IPS-NIHi7 (cell line): ENCODE data around the gene RXFP2.
A peak's percentile ranks its signal among the peaks of the same experiment; 100 is the strongest.

Source experiments
- DNase-seq: peaks from one replicate; pipeline ENCODE4 v3.0.0; 2012; ENCODE audit warnings: mixed read lengths; ENCODE audit errors: extremely low spot score

Gene RXFP2

DNA sequence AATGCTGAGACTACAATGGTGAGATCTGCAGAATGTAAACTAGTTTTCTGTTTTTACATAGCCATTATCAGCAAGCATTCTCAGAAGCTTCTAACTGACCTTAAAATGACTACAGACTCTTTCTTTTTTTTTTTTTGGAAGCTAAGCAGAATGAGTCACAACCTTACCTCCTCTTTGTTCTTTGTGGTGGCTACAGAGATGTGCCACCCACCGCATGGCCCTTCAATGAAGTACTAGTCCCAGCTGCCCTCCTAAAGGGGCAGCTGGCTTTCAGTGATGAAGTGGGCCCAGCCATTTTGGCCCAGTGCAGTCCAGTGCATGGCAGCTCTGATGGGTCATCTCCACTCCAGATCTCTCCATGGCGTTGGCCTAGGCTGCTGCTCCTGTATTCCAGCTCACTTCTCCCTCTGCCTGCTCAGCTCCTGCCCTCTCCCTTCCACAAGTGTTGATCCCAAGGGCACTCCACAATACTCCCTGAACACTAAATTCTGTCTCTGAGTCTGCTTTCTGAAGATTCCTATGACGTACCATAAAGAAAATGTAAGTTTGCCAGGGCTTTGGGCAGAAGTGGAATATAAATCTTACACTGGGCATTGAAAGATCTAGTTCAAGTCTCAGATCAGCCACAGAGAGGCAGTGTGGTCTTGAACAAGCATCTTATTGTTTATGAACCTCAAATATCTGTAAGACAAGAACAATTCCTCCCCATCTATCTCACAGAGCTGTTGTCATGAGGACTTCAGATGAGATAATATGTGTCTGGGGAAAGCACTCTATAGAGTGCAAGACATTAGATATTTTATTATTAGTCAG, 85.6 kb downstream of the RXFP2 start:
- DNase-seq: no peak

DNA sequence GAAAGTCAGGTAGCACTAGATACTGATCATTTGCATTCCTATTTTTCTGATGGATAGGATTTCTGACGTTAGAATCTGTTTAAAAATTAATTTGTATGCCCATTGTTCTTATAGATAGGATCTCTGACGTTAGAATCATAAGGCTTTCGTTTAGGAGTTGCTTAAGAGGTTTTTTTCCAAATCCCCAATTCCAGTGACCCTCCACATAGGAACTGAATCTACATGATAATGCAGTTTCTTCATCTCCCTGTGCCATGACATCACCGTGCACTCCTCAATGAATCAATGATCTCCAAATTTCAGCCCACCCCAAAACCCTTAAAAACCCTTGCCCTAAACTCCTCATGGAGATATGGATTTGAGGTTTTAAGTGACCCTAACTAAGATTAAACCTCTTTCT, 87.2 kb downstream of the RXFP2 start:
- no peak for DNase-seq

DNA sequence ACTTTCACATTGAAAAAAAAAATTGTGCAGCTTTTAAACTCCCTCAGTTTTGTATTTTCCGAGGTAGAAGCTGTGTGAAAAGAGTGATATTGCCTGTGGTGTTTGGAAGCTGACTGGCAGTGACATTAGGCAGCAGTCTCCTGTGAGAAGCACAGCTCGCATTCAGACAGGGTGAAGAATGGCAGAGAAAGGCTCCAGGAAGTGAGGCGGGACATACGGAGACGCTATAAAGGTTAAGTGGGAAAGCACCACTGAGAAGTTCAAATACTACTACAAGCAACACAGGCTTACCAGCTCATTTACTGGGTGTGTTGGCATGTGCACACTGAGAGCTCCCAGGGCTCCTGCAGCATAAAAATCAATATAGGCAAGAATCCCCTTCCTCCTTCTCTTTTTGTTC, 88.4 kb downstream of the RXFP2 start:
- peak; percentile 16 for DNase-seq

DNA sequence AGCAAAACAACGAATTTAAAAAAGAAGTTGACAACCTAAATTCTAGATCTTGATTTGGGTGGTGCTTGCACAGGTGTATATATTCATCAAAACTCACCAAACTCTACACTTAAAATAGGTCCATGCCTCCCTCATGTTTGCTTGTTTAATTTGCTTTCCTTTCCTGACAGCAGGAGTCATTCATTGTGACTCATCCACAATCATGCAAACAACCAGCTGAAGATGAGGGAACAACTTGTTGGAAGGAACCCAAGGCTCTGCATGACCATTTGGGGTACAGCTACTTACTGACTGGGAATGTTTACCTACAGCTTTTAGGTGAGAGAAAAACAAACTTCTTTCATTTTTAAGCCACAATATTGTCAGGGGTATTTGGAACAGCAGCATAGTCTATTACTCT, 96.6 kb downstream of the RXFP2 start:
- DNase-seq: no peak

DNA sequence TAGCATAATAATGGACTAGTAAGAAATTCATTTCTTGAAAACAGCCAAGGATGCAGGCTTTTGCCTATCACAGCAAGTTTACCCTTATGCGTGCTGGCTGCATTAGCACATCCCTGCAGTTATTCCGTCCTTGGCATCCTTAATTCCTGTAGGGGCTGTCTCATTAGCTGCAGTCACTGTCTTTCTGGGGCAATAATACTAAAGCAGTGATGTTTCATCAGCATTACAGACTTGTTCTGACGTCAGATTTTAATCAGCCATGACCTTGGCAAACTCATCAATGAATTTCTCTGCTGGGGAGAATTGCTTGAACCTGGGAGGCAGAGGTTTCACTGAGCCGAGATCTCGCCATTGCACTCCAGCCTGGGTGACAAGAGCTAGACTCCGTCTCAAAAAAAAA, 103.7 kb downstream of the RXFP2 start:
- no peak for DNase-seq

DNA sequence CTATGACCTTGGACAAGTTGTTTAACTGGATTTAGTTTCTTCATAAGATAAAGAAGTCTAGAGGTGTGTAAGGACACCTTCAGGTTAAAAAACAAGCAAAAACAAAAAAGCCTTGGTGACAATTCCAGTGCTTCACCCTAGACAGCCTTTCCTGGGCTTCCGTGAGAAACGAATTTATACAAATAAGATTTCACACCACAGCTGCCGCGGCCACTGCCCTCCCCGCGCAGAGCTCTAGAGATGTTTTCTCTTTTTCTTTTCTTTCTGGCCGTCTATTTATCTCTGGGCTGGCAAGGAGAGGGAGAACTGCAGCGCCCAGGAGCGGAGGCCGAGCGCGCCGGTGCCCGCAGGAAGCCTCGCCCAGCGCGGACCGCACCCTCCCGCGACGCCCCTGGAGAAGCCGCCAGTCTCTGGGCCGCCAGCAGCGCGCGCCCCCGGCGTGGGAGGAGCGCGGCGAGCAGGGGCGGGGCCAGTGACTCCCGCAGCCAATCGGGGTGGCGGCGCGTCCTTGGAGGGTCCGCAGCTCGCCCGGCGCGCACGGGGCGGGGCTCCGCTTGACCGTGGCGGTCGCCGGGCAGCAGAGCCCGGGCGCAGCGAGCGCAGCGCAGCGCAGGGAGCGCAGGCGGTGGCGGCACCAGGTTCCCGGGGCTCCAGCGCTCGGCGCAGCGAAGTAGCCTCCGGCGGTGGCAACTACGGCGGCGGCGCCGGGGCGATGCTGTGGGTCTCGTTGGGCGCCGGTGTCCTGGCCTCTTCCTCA, 107.0 kb downstream of the RXFP2 start:
- peak; percentile 95 for DNase-seq

DNA sequence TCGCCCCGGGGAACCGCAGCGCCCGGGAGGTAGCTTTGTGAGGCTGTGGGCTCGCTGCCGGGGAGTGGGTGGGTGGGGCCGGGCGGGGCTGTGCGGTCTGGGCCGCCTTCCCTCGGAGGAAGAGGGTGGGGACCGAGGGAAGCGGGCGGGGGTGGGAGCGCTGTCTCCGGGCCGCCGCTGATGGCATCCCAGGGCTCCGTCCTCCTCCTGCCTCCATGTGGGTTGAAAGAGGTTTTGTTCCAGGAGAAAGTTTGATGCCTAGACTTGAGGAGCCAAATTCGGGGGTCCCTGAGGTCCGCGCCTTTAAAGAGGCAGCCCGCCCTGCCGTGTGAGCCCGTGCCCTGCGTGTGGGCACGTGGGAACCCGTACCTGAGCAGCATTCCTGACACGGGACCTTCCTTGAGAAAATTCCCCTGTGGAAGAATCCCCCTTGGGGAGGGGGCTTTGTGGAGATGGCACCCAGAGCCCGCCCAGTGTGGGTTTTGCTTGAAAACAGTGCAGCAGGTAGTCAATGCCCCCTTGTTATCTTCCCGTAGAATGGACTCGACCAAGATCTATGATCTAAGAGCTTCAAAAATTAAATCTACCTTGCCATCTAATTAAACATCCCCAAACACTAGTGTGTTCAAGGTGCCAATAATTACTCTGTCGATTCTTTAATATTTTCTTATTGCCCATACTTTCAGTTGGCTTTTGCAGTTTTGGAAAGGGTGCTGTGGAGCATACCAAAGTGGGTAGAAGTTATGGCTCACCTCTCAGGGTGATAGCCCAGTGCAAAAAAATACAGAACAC, 107.8 kb downstream of the RXFP2 start:
- peak; percentile 42 for DNase-seq

DNA sequence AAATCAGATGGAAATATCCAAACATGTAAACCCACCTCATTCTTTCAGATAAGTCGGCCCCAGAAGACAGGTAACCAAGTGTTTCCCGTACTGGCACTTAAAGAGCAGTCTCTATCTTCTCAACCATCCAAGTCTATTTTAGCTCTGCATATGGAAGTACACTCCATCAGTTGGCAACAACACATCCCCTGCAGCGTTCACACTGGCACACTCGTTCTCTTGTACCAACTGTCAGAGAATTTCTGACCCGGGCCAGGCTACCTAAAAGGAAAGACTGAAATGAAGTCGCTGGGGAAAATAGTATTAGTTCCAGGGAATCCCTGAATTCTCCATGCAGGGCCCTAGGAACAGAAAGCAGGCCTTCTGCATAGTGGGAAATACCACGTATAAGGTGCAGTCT, 109.3 kb downstream of the RXFP2 start:
- no peak for DNase-seq

DNA sequence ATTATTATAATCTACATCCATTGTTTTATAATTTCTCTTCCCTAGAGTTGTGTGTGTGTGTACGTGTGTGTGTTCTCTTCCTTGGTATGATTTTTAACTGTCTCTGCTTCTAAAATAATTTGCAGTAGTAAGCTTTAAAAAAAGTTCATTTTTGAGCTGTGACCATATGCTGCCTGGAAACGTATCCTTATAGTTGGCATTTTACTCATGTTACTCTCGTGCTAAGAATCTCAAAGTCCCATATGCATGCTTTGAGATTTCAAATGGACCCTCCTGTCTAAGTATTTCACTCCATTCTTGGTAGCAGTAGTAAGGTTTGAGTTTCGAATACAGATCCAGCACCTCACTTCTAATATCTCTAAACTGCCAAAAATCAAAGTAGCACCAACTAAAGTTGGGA, 109.9 kb downstream of the RXFP2 start:
- DNase-seq: no peak

DNA sequence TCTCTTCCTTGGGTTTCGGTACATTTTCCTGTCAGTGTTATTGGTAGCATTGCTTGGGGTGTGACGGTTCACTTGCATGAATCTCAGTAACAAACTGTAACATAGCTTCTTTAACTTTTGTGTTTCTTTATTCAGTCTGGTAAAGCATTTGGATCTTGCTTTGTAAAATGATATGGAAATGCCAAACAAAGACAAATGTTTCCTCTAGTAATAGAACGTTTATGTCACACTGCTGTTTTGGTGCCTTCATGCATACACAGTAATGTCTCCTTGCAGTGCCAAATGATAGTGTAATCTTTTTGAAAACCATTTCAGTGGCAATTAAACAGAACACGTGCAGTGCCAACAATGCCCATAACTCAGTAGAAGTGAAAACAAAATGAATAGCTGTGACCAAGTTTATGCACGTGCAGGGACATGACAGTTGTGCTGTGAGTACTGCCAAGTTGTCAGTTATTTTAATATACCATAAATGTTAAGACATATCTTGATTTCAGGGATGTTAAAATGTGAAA, 110.8 kb downstream of the RXFP2 start:
- DNase-seq: no peak

DNA sequence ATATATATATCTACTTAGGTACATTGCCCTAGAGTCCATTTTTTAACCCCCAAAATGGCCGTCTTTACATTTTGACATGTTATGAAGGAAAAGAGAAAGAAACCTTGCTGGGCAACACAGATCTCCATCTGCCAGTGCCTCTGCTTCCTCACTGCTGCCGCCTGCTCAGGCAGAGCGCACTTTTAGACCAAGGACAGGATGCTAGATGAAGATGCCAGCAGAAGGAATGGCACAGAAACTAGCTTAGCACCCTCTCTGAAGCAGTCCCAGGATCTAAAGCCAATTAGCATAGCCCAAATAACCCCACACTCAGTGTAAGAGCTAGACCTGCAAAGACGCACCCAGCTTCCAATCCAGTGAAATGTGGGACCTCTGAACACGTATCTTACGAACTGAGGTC, 111.9 kb downstream of the RXFP2 start:
- DNase-seq: no peak
